Globus pallidus (tissue), 1 donor: ENCODE data around the gene DDI2.

Experiments
- DNase-seq: peaks from one replicate; pipeline ENCODE4 v3.0.0-alpha.2; 2015; ENCODE audit warnings: low spot score

Gene DDI2

DNA sequence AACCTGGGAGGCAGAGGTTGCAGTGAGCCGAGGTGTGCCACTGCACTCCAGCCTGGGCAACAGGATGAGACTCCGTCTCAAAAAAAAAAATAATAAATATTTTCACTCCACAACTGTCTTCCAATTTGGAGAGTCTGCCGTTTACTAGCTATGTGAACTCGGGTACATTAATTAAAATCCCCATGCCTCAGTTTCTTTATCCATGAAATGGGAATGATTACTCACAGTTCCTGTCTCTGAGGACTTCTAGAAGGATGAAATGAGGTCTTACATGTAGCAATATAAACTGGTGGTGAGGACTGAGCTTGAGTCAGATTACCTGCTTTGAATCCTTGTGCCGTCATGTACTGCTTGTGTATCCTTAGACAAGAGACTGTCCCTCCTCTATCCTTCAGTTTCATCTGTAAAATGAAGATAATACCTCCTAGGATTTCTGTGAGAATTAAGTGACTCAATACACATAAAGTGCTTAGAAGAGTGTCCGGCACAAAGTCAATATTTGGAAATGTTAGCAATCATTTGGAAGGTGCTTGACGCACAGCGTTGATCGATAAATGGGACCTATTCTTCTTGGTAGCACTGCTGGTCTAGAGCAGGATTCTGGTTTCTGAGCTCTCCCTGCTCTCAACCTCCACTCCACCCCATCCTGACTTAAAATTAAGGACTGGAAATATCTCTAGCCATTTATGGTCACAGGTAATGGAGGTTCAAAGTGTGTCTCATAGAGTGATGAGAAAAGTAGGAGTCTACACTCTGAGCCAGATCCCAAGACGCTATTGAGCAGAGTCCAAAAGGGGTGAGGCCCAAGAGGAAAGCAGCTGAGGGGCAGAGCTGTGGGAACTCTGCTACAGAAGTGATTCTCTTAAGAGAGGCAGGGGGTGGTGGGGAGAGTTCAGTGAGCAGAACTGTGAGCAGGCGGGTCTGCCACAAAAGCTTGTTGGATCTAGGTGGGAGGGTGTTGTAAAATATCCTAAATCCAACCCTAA, 11.6 kb upstream of the DDI2 start:
- DNase-seq: no peak

DNA sequence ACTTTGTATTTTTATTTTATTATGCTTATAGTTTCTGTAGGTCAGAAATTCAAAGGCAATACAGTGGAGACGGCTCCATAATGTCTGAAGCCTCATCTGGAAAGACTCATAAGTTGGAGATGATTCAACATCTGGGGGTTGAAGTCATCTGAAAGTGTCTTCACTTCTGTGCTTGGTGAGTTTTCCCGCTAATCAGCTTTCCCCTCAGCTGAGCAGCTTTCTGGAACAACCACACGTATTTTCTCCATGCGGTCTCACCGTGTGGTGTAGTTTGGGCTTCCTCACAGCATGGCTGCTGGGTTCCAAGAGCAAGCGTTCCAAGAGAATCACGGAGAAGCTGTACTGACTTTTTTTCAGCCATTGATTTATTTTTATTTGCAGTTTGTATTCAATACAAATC, 7.6 kb upstream of the DDI2 start:
- DNase-seq: no peak

DNA sequence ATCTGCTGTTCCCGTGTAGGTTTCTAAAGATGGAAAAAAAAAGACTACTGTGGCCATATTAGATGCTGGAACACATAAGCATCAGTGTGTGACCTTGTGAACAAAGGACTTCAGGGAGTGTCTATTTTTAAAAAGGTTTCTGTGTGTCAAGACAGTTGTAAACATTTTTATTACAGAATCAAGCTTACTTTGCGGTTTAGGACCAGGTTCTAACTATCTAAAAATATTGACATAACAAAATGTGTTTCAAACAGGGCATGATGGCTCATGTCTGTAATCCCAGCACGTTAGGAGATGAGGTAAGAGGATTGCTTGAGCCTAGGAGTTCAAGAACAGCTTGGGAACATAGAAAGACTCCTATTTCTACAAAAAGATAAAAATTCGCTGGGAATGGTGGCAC, 7.1 kb upstream of the DDI2 start:
- no peak for DNase-seq

DNA sequence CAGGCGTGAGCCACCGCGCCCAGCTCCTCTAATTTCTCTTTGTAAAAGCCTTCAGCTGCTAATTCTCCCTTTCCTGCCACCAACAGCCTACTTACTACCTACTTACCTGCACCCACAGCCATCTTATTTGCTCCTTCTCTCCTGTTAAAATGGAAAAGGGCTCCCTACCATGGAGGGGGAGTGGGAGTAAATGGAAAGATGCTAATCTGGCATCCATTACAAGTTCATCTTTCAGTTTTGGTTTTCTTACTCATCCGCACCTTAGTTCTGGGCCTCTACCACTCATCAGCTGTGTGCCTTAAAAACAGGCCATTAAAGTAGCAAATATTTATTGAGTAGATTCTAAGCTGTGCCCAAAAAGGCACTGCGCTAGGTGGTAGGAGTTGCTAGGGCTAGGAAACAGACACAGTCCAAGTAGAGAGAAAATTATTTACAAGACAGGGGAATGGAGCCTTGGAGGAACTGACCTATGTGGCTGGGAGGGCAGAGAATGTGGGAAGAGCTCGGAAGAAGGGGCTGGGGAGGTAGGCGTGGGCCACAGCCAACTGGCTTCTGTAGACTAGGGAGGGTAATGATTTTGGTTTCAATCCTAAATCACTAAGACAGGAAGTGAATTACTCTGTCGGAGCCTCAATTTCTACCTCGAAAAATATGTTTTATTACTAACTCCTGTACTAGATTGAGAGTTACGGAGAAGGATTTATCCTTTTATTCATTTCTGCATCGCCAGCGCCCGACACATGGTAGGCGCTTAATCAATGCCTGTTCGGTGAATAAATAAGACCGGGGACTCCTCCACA, 685 bp upstream of the DDI2 start:
- DNase-seq: no peak

DNA sequence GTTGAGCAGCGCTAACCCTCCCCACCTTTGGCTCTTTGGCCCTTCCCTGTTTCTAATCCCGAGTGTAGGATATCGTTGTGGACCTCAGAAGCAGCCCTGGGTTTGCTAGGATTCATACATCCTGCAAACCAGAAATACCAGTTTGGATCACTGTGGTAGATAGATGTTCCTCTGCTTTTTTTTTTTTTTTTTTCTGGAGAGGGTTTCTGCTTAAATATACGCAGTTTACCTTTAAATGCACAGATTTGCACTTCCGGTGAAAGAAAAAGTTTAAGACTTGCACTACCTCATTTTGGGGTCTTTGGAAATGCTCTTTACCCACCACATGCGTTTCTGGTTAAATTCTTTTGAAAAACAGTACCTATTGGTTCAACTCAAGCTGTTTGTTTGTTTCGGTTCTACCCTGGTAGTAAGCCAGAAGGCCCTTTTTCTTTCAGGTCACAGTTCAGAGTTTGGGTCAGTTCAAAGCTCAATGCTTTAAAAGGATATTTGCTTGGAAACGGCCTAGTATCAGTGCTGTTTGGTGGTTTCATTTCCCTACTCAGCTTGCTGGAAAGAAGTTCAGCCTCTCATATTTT, 908 bp downstream of the DDI2 start:
- no peak for DNase-seq

DNA sequence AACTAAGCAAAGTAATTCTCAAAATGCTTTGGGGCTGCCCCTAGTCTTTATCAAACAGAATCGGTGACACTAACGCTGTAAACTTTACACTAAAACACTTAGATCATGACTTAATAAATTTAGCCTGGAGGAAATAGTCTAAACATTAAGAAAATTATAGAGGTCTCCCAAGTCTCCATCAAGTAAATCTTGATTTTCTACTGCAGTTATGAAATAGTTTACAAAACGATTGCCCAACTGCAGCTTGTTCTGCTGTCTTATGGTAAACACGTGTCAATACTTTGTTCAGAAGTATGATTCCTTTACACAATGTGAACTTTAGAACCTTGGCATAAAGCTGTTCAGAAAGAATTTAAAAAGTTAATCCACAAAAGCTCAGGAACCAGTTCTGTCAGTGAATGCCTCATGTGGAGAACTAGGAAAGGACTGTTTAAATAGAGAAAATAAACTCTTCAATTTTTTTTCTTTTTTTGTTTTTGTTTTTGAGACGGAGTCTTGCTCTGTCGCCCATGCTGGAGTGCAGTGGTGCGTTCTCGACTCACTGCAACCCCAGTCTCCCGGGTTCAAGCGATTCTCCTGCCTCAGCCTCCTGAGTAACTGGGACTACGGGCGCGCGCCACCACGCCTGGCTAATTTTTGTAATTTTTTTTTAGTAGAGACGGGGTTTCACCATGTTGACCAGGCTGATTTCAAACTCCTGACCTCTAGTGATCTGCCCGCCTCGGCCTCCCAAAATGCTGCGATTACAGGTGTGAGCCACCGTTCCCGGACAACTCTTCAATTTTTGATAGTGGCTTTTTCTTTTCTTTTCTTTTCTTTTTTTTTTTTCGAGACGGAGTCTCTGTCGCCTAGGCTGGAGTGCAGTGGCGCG, 1.6 kb downstream of the DDI2 start:
- DNase-seq: no peak

DNA sequence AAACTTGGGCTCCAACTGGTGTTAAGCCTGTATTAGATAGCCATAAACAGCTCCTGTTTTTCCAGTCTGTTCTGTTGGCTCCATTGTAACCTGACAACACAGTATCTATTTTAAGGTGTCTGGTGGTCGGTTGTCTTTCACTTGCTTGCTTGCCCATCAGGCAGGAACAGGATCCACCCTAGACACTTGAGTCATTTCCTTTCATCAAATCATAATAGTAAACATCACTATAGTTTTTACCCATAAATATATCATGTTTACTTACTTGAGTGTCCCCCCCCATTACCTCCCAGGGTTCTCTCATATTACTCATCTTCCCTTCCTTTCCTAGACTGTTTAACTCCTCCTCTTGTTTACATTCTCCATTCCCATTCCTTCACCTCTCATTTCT, 2.9 kb downstream of the DDI2 start:
- no peak for DNase-seq

DNA sequence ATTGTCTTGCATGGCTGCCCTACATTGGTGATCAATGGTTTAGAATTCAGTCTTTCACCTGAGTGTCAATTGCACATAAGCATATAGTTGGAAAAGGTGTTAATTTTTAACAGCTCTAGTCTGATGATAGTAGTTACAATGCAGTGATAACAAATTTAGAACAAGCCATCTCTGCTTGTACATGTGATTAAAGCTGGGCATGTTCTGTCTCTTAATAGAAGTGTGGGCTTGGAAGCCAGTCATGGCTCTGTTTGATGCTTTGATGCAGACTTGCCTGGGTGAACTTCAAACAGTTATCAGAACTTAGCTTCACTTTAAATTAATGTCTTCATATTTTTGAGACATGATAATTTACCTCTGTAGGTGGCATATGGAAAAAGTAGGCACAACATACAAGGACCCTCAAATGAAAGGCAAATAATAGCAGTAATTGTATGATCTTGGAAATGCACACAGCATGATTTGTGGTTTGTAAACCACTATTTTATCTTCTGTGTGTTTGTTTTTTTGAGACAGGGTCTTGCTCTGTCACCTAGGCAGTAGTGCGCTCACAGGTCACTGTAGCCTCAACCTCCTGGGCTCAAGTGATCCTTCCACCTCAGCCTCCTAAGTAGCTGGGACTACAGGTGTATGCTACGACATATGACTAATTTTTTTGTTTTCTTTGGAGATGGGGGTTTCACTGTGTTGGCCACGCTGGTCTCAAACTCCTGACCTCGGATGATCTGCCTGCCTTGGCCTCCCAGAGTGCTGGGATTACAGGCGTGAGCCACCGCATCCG, 3.8 kb downstream of the DDI2 start:
- no peak for DNase-seq

DNA sequence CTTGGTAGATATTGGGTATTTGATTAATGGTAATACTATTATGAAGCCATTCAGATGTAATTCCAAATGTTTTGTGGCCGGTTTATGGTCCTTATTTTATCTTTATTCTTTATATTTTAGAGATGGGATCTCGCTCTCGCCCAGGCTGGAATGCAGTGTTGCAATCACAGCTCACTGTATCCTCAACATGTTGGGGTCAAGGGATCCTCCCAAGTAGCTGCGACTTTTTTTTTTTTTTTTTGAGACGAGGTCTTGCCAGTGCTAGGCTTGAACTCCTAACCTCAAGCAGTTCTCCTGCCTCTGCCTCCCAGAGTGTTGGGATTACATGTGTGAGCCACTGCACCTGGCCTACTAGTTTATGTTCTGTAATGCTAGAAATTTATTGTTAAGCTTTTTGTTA, 4.7 kb downstream of the DDI2 start:
- DNase-seq: no peak

DNA sequence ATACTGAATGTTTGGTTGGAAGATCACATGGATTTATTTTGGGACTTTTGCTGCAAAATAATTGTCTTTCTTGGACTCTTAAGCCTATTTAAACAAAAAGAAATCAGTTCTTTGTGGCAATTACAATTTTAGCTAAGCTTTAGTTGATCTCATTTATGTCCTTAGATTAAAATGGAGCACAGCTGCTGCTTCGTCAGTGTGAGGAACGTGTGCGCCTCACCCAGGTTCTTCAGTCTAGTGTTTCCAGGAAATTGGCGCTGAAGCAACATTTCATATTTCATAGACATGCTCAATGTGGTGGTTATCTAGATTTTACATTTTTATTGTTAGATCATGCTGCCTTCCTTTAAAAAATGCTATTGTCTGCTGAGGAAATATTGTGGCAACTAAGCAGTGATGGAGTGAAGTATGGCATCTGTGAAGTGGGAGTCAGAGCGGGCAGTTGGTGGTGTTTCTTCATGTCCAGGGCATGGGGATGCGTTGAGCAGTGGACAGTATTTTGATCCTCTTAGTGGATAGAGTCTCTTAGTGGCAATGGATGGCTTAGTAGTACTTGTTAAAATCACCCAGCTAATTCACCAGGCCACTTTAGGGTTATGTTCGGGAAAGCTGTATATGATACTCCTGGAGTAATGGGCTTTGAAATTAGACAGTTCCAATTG, 5.6 kb downstream of the DDI2 start:
- DNase-seq: no peak

DNA sequence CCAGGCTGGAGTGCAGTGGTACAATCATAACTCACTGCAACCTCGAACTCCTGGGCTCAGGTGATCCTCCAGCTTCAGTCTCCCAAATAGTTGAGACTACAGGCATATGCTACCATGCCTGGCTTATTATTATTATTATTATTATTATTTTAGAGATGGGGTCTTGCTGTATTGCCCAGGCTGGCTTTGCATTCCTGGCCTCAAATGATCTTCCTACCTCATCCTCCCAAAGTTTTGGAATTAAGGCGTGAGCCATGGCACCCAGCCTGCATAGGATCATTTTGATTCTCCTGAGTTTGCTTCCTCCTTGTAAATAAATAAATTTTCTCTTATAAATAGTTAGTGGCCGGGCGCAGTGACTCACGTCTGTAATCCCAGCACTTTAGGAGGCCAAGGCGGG, 6.2 kb downstream of the DDI2 start:
- DNase-seq: no peak

DNA sequence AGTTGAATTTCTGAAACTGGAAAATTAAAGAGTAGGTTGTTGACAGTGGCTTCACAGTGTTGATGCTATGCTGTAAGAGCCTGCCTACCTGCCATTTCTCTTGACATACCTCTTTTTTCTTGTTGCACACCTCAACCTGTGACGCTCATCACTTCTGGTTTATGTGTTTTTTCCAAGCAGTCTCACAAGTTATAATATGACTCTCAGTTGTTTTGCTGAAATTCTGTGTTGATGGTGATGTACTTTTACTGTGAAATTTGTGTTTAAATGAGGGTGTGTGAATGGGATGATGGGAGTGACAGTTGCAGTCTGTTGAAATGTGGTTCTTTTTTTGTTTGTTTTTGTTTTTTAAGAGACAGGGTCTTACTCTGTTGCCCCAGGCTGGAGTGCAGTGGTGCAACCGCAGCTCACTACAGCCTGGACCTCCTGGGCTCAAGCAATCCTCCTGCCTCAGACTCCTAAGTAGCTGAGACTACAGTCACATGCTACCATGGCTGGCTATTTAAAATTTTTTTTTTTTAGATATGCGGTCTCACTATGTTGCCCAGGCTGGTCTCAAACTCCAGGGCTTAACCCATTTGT, 7.0 kb downstream of the DDI2 start:
- no peak for DNase-seq

DNA sequence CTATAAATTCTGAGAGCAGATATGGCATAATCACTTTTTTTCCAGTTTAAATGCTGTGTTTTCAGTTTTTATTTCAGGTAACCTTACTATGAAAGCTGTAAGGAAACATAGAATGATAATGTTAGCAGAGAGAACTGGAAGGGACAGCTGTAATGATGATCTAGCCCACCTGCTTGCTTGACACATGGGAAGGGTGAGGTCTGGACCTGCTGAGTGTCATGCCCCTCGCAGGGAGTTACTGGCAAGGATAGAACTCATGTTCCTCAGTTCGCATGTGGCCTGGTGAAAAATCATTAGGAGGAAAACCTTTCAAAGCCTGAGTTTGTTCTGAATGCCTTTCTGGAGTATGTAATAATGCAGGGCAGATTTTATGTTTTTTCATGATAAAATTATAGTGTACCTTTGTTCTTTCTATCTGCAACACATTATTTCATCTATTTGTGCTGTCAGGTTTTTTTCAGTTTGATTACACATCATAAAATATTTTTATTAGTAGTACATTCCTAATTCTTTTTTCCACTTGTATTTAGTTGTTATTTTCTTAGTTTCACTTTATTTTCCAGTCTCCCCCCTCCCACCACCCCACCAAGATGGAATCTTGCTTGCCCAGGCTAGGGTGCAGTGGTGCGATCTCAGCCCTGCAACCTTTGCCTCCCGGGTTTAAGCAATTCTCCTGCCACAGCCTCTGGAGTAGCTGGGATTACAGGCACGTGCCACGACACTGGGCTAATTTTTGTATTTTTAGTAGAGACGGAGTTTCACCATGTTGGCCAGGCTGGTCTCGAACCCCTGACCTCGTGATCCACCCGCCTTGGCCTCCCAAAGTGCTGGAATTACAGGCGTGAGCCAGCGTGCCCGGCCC, 8.0 kb downstream of the DDI2 start:
- no peak for DNase-seq

DNA sequence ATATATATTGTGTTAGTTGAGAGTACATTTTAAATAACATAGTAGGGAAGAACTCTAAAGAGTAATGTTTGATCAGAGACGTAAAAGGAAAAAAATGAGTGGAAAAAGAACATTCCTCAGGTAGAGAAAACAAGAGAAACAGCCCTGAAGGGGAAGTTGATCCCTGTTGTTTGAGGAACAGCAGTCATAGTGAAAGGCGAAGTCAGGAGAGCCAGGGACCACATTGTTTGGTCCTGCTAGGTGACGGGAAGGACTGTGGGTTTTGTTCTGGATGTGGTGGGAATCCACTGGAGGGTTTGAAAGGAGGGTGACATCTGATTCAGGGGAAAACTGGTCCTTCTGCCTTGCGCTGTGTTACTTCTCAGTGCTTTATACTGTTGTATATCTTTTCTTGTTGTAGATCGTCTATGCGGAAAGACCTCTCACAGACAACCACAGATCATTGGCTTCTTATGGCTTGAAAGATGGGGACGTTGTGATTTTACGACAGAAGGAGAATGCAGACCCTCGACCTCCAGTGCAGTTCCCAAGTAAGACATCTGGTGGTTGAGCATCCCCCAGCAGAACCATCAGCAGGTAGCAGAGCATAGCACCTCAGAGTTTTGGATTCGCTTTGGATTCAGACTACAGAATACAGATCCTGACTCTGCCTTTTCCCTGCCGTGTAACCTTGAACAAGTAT, 9.2 kb downstream of the DDI2 start:
- DNase-seq: no peak

DNA sequence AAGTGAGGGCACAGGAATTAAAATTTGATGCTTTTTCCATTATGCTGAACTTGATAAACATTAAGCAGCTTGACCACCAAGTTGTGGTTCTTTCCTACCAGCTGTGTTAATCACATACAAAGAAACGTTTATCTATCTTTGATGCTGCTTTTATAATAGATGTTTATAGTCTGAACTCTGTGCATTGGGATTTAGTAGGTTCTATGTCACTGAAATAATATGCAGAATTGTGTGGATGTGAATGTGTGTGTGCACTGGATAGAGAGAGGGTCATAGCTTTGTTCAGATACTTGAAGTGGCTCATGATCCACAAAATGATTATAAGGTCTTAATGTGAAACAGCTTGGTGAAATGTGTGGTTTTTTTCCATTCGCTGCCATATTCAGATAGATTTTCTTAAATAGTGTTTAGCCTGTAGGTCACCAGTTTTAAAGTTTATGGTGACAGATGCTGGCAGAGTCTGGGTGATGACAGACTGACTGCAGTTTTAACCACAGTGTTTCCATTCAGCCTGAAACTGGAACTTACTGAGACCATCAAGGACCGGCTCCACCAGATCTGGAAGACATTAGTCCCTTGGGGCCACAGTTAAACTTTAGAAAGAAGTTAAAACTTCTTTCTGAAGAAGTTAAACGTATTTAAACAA, 10.2 kb downstream of the DDI2 start:
- no peak for DNase-seq

DNA sequence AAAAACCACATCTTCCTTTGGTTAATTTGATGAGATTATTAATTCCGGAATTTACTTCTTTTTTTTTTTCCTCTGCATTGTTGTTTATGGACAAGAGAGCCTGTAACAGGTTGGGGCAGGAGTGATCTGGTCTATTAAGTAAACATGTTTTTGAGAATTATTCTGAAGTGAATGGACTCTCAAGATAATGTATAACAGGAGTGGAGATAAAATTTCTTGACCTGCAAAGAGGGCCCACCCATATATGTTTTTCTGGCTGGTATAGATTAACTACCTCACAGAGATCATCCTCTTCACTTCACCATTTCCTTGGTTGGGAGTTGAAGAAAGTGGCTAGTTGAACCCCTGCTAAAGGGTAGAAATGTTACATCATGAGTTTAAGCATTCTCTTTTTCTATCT, 10.7 kb downstream of the DDI2 start:
- DNase-seq: no peak

DNA sequence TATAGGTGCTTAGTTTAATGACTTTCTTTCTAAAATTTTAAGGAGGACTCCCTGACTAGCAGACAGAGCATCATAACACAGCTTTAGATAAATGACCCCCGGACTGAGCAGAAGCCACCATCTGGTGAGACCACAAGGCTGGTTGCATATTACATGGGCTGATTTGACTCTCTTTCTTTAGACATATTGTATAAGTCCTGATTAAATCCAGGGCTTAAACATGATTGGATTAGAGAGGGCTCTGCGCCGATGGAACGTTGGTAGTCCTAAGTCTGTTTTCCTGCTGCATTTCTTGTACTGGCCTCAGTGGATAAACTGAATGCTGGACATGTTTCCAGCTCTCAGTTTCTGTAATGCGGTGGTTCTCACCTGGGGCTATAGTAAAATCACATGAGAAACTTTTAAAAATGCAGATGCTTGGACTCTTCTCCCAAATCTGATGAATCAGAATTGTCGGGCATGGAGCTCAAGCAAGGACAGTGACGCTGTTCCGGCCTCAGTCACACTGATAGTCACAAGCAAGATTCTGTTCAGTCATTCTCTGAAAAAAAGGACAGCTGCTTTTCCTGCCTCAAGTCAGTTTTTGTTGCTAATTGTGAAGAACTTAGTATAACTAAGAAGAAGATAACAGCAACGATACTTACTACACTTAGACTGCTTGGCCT, 16.6 kb downstream of the DDI2 start:
- no peak for DNase-seq

DNA sequence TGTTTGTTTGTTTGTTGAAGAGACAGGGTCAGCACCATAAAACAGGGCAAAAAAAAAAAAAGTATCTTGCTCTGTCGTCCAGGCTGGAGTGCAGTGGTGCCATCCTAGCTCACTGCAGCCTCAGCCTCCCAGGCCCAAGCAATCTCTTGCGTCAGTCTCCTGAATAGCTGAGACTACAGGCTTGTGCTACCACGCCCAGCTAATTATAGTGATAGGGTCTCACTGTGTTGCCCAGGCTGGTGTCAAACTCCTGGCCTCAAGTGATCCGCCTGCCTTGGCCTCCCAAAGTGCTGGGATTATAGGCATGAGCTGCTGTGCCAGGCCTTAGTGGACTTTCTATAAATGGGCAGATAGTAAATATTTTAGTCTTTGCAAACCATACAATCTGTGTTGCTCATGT, 19.2 kb downstream of the DDI2 start:
- no peak for DNase-seq
